Activated naive CD4-positive, alpha-beta T cell (primary cell): ENCODE measurements around the gene LRRD1.
"Not testable (repeated sequence)": the region's sequence is repeated elsewhere in the genome, so short reads cannot be mapped to it uniquely, and the experiment has no call there.

Source experiments
- DNase-seq, 4 experiments: peaks; one replicate each; lab custom pipeline; 2025; lab: John Stamatoyannopoulos, UW

Gene LRRD1

GRCh38 chr7:92178928-92179924 is at the start of gene LRRD1:
TSS of gene LRRD1 (minus strand) at chr7:92179142. CDS start at chr7:92165202, 13,940 bp downstream.
- DNase-seq = peak; percentile 79 to 89 (median 84)

GRCh38 chr7:92228742-92229141 is 49.8 kb upstream of the LRRD1 start:
- no peak for DNase-seq

GRCh38 chr7:92228100-92228499 is 49.2 kb upstream of the LRRD1 start:
- no peak for DNase-seq

- DNase-seq = no peak
These were observed 48.0 kb upstream of the LRRD1 start for GRCh38 chr7:92226981-92227380.

GRCh38 chr7:92221766-92222165 is 42.8 kb upstream of the LRRD1 start:
- DNase-seq = no peak

GRCh38 chr7:92206672-92207071 is 27.7 kb upstream of the LRRD1 start:
- DNase-seq = no peak

- no peak for DNase-seq
These were observed 27.0 kb upstream of the LRRD1 start for GRCh38 chr7:92205987-92206386.

- DNase-seq = no peak
These were observed 21.8 kb upstream of the LRRD1 start for GRCh38 chr7:92200791-92201190.

- no peak for DNase-seq
These were observed 13.4 kb upstream of the LRRD1 start for GRCh38 chr7:92192326-92192725.

- not testable (repeated sequence) for DNase-seq
These were observed 10.3 kb upstream of the LRRD1 start for GRCh38 chr7:92189246-92189645.

GRCh38 chr7:92184294-92184693 is 5.4 kb upstream of the LRRD1 start:
- not testable (repeated sequence) for DNase-seq

GRCh38 chr7:92177362-92177761 is 1.6 kb downstream of the LRRD1 start:
- no peak for DNase-seq

- not testable (repeated sequence) for DNase-seq
These were observed 9.4 kb downstream of the LRRD1 start for GRCh38 chr7:92169529-92169928.

- no peak for DNase-seq
These were observed 17.7 kb downstream of the LRRD1 start for GRCh38 chr7:92161271-92161670.

- DNase-seq = no peak
These were observed 20.0 kb downstream of the LRRD1 start for GRCh38 chr7:92158660-92159575.

- no peak for DNase-seq
These were observed 22.0 kb downstream of the LRRD1 start for GRCh38 chr7:92156990-92157389.

- DNase-seq = no peak
These were observed 23.7 kb downstream of the LRRD1 start for GRCh38 chr7:92155108-92155739.

- no peak for DNase-seq
These were observed 28.4 kb downstream of the LRRD1 start for GRCh38 chr7:92150450-92151017.

GRCh38 chr7:92149736-92150239 is 29.2 kb downstream of the LRRD1 start:
- DNase-seq = no peak

GRCh38 chr7:92143192-92143880 is 35.6 kb downstream of the LRRD1 start:
- DNase-seq = not testable (repeated sequence)

GRCh38 chr7:92142791-92143190 is 36.2 kb downstream of the LRRD1 start:
- DNase-seq = not testable (repeated sequence)
